Smooth muscle cell (in vitro differentiated cells): ENCODE results near the gene HCRTR1. TPM values are rescaled to one million over a fixed set of nuclear protein-coding genes. Genes with fewer than 3 reads are reported as not detected.

Source experiments
- DNase-seq: peaks from one replicate; lab custom pipeline; 2025; ENCODE audit not compliant: unreplicated experiment; lab: John Stamatoyannopoulos, UW
- H2AFZ ChIP-seq: fragments of 200-600 bp; sonication (generic); 2 replicates; pipeline ENCODE4 v1.6.0; 2016; ENCODE audit warnings: antibody characterized with exemption, low read depth, mild to moderate bottlenecking
- H3F3A ChIP-seq: fragments of 200-600 bp; sonication (generic); 2 replicates; pipeline ENCODE4 v1.6.0; 2017; ENCODE audit warnings: antibody characterized with exemption, low read depth
- H3K27ac ChIP-seq: fragments of 200-600 bp; sonication (generic); 2 replicates; pipeline ENCODE4 v1.5.1; 2016; ENCODE audit warnings: low read depth, mild to moderate bottlenecking
- H3K27me3 ChIP-seq: fragments of 200-600 bp; sonication (generic); 2 replicates; pipeline ENCODE4 v1.6.1; 2016; ENCODE audit warnings: low read depth, mild to moderate bottlenecking
- H3K36me3 ChIP-seq: fragments of 200-600 bp; sonication (generic); 2 replicates; pipeline ENCODE4 v1.5.1; 2016; ENCODE audit warnings: low read depth
- H3K4me1 ChIP-seq: fragments of 200-600 bp; sonication (generic); 2 replicates; pipeline ENCODE4 v1.5.1; 2016; ENCODE audit warnings: low read depth
- H3K4me2 ChIP-seq: fragments of 200-600 bp; sonication (generic); 2 replicates; pipeline ENCODE4 v1.6.0; 2016; ENCODE audit warnings: mild to moderate bottlenecking
- H3K4me3 ChIP-seq: fragments of 200-600 bp; sonication (generic); 2 replicates; pipeline ENCODE4 v1.5.1; 2016; ENCODE audit warnings: mild to moderate bottlenecking
- H3K79me2 ChIP-seq: fragments of 200-600 bp; sonication (generic); 2 replicates; pipeline ENCODE4 v1.6.0; 2016; ENCODE audit warnings: low read depth, mild to moderate bottlenecking
- H3K9ac ChIP-seq: fragments of 200-600 bp; sonication (generic); 2 replicates; pipeline ENCODE4 v1.6.0; 2016; ENCODE audit warnings: low read depth
- H3K9me3 ChIP-seq: fragments of 200-600 bp; sonication (generic); replicated peaks from 2 replicates; pipeline ENCODE4 v1.5.1; 2016; ENCODE audit warnings: low read depth
- H4K20me1 ChIP-seq: fragments of 200-600 bp; sonication (generic); 2 replicates; pipeline ENCODE4 v1.6.0; 2016; ENCODE audit warnings: low read depth
- CTCF ChIP-seq: fragments of 200-600 bp; sonication (generic); IDR thresholded peaks from 2 replicates; pipeline ENCODE4 v1.5.1; 2017; ENCODE audit warnings: borderline replicate concordance, mild to moderate bottlenecking, antibody characterized with exemption; ENCODE audit not compliant: insufficient read depth, poor library complexity, severe bottlenecking
- whole genome bisulfite sequencing: methylation state at CpG from one replicate; pipeline ENCODE4 v1.1.7; 2016; ENCODE audit warnings: low lambda C conversion rate; 5-methylcytosine and 5-hydroxymethylcytosine counted together
- polyA plus RNA-seq: library from polyadenylated mRNA; unstranded; fragments of >200 nt; fragmentation: Nextera tagmentation; extraction: Ambion mirVana; gene quantifications from 2 replicates; pipeline ENCODE4 v1.2.1, GENCODE V29; 2016
- total RNA-seq: library from RNA; depleted of rRNA; stranded (reverse); fragments of >200 nt; gene quantifications from 2 replicates; pipeline ENCODE4 v1.2.3, GENCODE V29; 2014

HCRTR1 gene
- total and polyA plus RNA-seq, 2 experiments from 2014 or later = 2.0 TPM; not detected in 1

- no peak overlapping the region for H3K4me3 ChIP-seq
- H3K36me3 ChIP-seq = no peaks in the 10 kb centered on the region
- no peak for DNase-seq
Observed at GRCh38 chr1:31668303-31668883, 50.9 kb downstream of the HCRTR1 start.

GRCh38 chr1:31669433-31669785 is 51.9 kb downstream of the HCRTR1 start:
- H3K79me2 ChIP-seq = no peaks in the 10 kb centered on the region
- no peak overlapping the region for H3K4me2 ChIP-seq
- no peaks in the 10 kb centered on the region for H3K9me3 ChIP-seq
- H3K27ac ChIP-seq = no peak overlapping the region
- no peaks in the 10 kb centered on the region for H3F3A ChIP-seq
- no peak overlapping the region for H3K9ac ChIP-seq
- no peak for TF ChIP-seq CTCF
- no peak overlapping the region for H2AFZ ChIP-seq
- H3K4me3 ChIP-seq = no peak overlapping the region
- no peaks in the 10 kb centered on the region for H3K27me3 ChIP-seq
- WGBS = 80% methylated on average over 7 of the region's 7 CpGs
- no peaks in the 10 kb centered on the region for H4K20me1 ChIP-seq
- DNase-seq = no peak
- H3K4me1 ChIP-seq = no peaks in the 10 kb centered on the region
- no peaks in the 10 kb centered on the region for H3K36me3 ChIP-seq

More at GRCh38 chr1:31668303-31668883, 50.9 kb downstream of the HCRTR1 start:
- H3K4me2 ChIP-seq = no peak overlapping the region
- no peak for TF ChIP-seq CTCF
- H4K20me1 ChIP-seq = no peaks in the 10 kb centered on the region
- no peak overlapping the region for H2AFZ ChIP-seq
- no peaks in the 10 kb centered on the region for H3K4me1 ChIP-seq
- H3K9ac ChIP-seq = no peak overlapping the region
- no peaks in the 10 kb centered on the region for H3K79me2 ChIP-seq
- H3K9me3 ChIP-seq = no peaks in the 10 kb centered on the region
- WGBS = 97% methylated on average over 10 of the region's 11 CpGs
- H3K27me3 ChIP-seq = no peaks in the 10 kb centered on the region
- no peaks in the 10 kb centered on the region for H3F3A ChIP-seq
- no peak overlapping the region for H3K27ac ChIP-seq

GRCh38 chr1:31669786-31670592 is 52.5 kb downstream of the HCRTR1 start:
- Histone ChIP-seq H4K20me1 (no peaks in the 10 kb centered on the region), H3K27ac (no peak overlapping the region), H2AFZ (no peak overlapping the region), H3K4me2 (no peak overlapping the region), H3K9ac (no peak overlapping the region), H3F3A (no peaks in the 10 kb centered on the region), H3K79me2 (no peaks in the 10 kb centered on the region), H3K4me3 (no peak overlapping the region), H3K36me3 (no peaks in the 10 kb centered on the region), H3K4me1 (no peaks in the 10 kb centered on the region), H3K27me3 (no peaks in the 10 kb centered on the region), H3K9me3 (no peaks in the 10 kb centered on the region)
- no peak for DNase-seq
- 68% methylated on average over 28 of the region's 30 CpGs for WGBS
- no peak for TF ChIP-seq CTCF
